ENCODE results near the gene NLGN2. TPM values are rescaled to one million over a fixed set of nuclear protein-coding genes. Genes with fewer than 3 reads are reported as not detected.

Gene NLGN2
- polyA plus RNA-seq, 1 donor from 2014 or later = 13.8 TPM

GRCh38 chr17:7467498-7467897 is 59.9 kb downstream of the NLGN2 start:
- Histone ChIP-seq H3F3A (ENCODE audit: insufficient read depth, low read length, poor library complexity, severe bottlenecking) (no peaks in the 10 kb centered on the region), H3K36me3 (ENCODE audit: insufficient read depth, low read length) (no peaks in the 10 kb centered on the region), H2AFZ (ENCODE audit: low read depth, low read length) (no peak overlapping the region), H3K27ac (ENCODE audit: low read length) (no peak overlapping the region), H3K79me2 (replicated peaks; ENCODE audit: insufficient read depth, low read length) (peaks cover 3% of the 10 kb centered on the region), H3K4me2 (ENCODE audit: low read length) (no peak overlapping the region), H3K9me2 (ENCODE audit: insufficient read depth, low read length) (no peaks in the 10 kb centered on the region), H3K9ac (ENCODE audit: low read length) (no peak overlapping the region), H3K4me3 (ENCODE audit: low read length) (no peak overlapping the region), H3K9me3 (ENCODE audit: low read length) (no peaks in the 10 kb centered on the region), H4K20me1 (ENCODE audit: insufficient read depth) (no peaks in the 10 kb centered on the region), H3K27me3 (ENCODE audit: insufficient read depth, low read depth, low read length) (no peaks in the 10 kb centered on the region)
- TF ChIP-seq TAF1 (IDR thresholded peaks at IDR 0.05; ENCODE audit: low read depth) (no peak), MXI1 (conservative IDR thresholded peaks at IDR 0.05; ENCODE audit: poor library complexity, severe bottlenecking) (no peak), CTCF (IDR thresholded peaks at IDR 0.05; ENCODE audit: poor library complexity, severe bottlenecking) (no peak), REST (IDR thresholded peaks at IDR 0.05; ENCODE audit: borderline replicate concordance) (no peak), EZH2 (IDR thresholded peaks at IDR 0.05; ENCODE audit: borderline replicate concordance, insufficient read depth, low read length, poor library complexity, severe bottlenecking) (no peak), EP300 (conservative IDR thresholded peaks at IDR 0.05; ENCODE audit: poor library complexity, severe bottlenecking) (no peak), RAD21 (conservative IDR thresholded peaks at IDR 0.05) (no peak), POLR2AphosphoS5 (IDR thresholded peaks at IDR 0.05) (no peak), SMC3 (conservative IDR thresholded peaks at IDR 0.05; ENCODE audit: poor library complexity) (no peak)

- Histone ChIP-seq H3K9me2 (ENCODE audit: insufficient read depth, low read length) (no peaks in the 10 kb centered on the region), H3K9me3 (ENCODE audit: low read length) (no peaks in the 10 kb centered on the region), H3K36me3 (ENCODE audit: insufficient read depth, low read length) (no peaks in the 10 kb centered on the region), H3K79me2 (replicated peaks; ENCODE audit: insufficient read depth, low read length) (peaks cover 3% of the 10 kb centered on the region), H3K4me2 (ENCODE audit: low read length) (no peak overlapping the region), H4K20me1 (ENCODE audit: insufficient read depth) (no peaks in the 10 kb centered on the region), H3F3A (ENCODE audit: insufficient read depth, low read length, poor library complexity, severe bottlenecking) (no peaks in the 10 kb centered on the region), H3K9ac (ENCODE audit: low read length) (no peak overlapping the region), H2AFZ (ENCODE audit: low read depth, low read length) (no peak overlapping the region), H3K27ac (ENCODE audit: low read length) (no peak overlapping the region), H3K4me3 (ENCODE audit: low read length) (no peak overlapping the region), H3K27me3 (ENCODE audit: insufficient read depth, low read depth, low read length) (no peaks in the 10 kb centered on the region)
- TF ChIP-seq SMC3 (conservative IDR thresholded peaks at IDR 0.05; ENCODE audit: poor library complexity) (no peak), REST (IDR thresholded peaks at IDR 0.05; ENCODE audit: borderline replicate concordance) (no peak), TAF1 (IDR thresholded peaks at IDR 0.05; ENCODE audit: low read depth) (no peak), POLR2AphosphoS5 (IDR thresholded peaks at IDR 0.05) (no peak)
Observed at GRCh38 chr17:7468290-7468689, 60.6 kb downstream of the NLGN2 start.
